Left cardiac atrium (tissue), 4 donors: ENCODE measurements around the gene DNASE1L1. TPM values are rescaled to one million over a fixed set of nuclear protein-coding genes. Genes with fewer than 3 reads are reported as not detected.
"Not testable (repeated sequence)": the region's sequence is repeated elsewhere in the genome, so short reads cannot be mapped to it uniquely, and the experiment has no call there.

Experiments used
- ATAC-seq, 2 donors: fragments of 200-7000 bp; cut with Tn5 transposase; one replicate each; pipeline ENCODE4 v1.9.1; 2020; ENCODE audit warnings: mild to moderate bottlenecking in 2 of 2, moderate library complexity in 2 of 2
- DNase-seq: peaks from one replicate; pipeline ENCODE4 v3.0.0-alpha.2; 2020
- intact Hi-C, 2 donors: fragments of 100-400 bp; cut with DNase I; formaldehyde crosslinking; loops; one replicate each; pipeline versions ENCODE4 v1.14.1 to v1.15.1; 2022 to 2023
- total RNA-seq, 2 donors: library from RNA; stranded (reverse); fragmentation: NEBNext Ultra II Directional; extraction: Animal tissue kit (Norgen Biotek cat#: 25700); gene quantifications; one replicate each; pipeline ENCODE4 v1.2.1, GENCODE V29; 2021
- donor health status: DM: no; HTN: yes; CAD: no.
- donor health status: DM: no; HTN: yes; CAD: no; lungs with severe emphysema.
- donor health status: DM: yes; HTN: yes; CAD: no.
- donor health status: Dilated cardiomyopathy.

DNASE1L1 gene
- total RNA-seq, 2 donors from 2014 or later = 41.9 to 42.8 TPM

DNA sequence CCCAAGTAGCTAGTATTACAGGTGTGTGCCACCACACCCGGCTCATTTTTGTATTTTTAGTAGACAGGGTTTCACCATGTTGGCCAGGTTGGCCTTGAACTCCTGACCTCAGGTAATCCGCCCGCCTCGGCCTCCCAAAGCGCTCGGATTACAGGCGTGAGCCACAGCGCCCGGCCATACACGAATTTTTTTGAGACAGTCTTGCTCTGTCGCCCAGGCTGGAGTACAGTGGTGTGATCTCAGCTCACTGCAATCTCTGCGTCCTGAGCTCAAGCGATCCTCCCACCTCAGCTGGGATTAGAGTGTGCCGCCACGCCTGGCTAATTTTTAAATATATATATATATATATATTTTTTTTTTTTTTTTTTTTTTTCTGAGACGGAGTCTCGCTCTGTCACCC is 12.7 kb downstream of the DNASE1L1 start:
- ATAC-seq, DNase-seq, intact Hi-C loops: not testable (repeated sequence)

DNA sequence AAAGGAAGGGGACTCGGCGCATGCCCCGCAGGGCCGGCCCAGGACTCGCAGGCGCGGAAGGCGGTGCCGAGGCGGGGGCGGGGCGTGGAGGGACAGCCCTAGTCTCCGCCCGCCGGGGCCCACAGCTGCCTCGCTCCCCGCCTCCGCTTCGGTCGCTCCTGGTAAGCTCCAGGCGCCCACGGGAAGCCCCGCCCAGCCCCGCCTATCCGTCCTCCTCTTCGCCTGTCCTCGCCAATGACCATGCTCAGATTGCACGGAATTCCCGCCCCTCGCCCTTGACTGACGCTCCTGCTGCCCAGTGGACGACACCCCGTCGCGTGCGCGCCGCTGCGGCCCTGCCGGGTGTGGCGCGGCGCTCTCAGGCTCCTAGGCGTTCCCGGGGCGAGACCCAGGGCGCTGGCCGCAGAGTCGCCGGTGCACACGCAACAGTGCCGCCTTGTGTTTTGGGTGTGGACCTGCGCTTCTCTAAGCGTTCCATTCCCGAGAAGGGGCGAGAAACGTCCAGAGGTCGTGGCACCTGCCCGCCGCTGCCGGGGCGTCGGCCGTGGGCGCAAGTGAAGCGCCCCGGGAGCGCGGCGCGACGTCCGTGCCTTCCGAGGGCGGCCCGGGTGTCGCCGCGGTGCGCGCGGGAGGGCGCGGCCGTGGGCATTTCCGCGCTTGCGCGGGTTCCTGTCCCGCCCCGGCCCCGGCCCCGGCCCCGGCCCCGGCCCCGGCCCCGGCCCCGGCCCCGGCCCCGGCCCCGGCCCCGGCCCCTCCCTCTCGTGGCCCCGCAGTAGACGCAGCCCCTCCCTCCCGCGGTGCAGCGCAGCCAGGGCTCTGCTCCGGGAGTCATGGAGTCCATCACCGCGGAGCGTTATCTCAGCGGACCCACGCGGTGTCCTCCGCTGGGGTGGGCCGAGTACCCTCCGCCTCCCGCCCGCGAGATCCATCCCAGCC is 19.0 kb downstream of the DNASE1L1 start:
- intact Hi-C loops, DNase-seq: not testable (repeated sequence)
- ATAC-seq = peak; percentile 88 to 89

DNA sequence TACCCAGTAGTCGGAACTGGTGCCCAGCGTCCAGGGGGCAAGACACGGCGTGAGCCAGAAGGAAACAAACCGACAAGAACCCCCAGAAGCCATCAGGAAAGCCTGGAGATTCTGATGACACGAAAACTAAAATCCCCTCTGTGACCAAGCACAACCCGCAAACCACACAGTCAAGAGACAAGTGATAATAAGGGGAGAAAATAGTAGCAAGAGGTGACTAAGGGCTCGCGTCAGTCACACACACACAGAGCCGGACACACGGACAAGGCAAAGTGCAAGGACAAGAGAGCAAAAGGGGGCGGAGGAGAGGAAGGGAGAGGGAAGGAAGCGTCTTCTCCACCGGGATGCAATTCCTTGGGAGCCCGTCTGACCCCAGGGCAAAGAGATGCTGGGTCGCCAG is 20.4 kb downstream of the DNASE1L1 start:
- DNase-seq, intact Hi-C loops: not testable (repeated sequence)
- ATAC-seq = peak in 1 of 2 donors; percentile 6

DNA sequence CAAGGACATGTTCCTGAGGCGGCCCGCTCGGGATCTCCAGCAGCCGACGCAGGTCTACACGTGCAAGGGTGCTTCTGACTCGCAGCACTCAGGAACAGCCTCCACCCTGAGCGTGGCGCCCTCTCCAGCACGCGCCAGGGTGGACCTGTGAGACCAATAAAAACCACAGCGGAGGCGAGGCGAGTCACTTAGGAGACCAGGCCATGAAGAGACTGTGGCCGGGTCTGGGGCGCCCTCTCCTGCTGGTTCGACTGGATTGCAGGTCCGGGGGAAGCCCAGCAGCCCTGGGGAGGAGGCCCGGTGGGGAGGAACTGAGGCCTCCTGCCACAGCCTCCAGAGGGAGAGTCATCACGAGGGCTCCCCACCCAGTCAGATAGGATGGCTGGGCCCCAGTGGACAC is 21.0 kb downstream of the DNASE1L1 start:
- DNase-seq, intact Hi-C loops: not testable (repeated sequence)
- ATAC-seq = peak; percentile 7 to 16

DNA sequence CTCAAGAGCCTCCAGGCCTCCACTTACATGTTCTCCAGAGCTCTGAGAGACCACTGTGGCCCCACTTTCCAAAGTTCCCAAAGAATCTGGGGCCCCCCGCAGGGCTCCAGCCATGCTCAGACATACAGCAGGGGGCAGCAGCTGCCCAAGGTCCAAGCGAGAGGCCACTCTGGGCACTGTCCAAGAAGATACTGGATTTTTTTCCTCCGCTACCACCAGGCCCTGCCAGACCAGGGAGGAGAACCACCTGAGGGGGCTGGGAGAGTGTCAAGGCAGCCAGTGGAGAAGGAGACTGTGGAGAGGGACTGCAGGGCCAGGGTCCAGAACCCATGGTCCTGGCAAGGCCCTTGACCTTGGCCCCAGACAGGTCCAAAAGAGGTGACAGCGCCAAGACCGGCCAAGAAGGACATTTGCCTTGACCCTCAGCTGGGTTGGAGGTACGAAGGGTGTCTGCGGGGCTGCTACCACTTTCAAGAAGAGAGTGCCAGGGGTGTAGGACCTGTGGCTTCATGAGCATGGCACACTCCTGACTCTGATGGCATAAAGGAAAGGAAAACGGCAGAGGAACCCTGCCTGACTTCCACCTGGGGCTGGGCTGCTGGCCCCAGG is 24.7 kb downstream of the DNASE1L1 start:
- no peak for ATAC-seq
- intact Hi-C loops = no loop called here
- DNase-seq = no peak

DNA sequence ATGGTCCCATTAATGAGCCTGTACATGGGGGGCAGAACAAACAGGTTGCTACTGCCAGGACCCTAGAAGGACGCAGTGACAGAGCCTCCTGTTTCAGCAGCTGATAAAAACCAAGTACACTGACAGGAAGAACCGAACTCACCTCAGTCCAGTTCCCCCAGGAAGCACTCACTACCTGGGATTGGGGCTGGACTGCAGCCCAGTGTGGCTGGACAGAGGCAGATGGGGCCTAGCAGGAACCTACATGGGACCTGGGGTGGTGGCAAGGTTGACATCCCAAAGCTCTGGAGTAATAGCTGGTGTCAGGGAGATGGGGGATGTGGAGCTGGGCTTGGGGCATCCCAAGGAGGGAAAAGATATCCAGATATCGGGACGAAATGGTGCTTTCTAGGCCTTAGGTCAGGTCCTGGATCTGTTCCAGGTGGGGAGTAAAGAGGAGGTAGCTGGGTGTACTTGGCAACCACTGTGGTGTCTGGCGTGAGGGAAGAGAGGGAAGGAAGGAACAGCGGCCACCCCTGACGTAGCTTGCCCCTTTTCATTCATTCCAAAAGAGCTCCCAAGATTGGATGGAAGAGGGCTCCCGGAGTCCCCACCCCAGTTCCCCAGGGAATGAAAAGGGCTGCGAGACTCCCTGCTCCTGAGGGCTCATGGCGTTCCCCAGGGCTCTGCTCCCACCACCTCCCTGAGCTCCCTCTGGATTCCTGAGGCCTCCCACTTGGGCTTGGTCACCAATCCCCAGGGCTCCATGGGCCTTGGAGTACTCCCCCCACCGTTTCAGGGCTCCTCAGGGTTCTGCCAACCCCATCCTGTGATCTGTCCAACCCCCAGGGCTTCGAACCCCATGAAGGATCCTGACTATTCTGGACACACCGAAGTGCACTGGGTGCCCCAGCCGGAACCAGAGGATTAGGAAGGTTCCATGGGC is 25.4 kb downstream of the DNASE1L1 start:
- intact Hi-C loops = no loop called here
- DNase-seq (no peak), ATAC-seq (no peak)

DNA sequence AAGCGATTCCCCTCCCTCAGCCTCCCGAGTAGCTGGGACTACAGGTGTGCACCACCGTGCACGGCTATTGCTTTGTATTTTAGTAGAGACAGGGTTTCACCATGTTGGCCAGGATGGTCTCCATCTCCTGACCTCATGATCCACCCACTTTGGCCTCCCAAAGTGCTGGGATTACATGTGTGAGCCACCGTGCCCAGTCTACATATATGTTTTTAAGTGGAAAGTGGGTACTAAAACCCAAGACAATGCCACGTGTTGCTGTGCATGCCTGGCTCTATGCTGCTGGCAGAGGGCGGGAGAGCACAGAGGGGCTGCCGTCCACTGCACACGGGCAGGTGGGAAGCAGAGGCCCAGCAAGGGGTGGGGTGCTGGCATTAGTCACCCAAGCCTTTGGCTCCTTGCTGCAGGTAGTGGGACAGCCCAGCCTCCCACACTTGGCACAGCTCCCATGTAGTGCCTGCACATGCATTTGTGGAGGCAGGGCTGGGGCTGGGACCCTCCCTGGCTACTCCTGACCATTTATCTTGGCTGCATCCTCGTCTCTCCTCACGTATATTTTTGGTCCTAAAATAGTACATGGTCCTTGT is 26.5 kb downstream of the DNASE1L1 start:
- intact Hi-C loops = no loop called here
- ATAC-seq (no peak), DNase-seq (no peak)

DNA sequence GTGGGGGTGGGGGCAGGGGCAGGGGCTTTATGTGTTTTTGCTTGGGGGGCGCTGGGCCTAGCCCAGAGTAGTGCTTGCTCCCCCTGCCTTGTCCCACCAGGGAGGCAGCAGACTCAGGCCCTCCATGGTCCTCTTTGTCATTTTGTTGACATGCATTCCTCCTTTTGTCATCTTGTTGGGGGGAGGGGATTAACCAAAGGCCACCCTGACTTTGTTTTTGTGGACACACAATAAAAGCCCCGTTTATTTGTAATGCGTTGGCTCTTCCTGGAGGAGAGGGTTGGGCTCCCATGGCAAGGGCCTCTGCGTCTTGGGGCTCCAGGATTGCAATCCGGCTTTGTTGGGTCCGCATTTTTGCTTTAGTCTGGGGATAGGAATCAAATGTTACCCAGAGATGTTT is 27.8 kb downstream of the DNASE1L1 start:
- intact Hi-C loops = no loop called here
- DNase-seq (no peak), ATAC-seq (no peak)

DNA sequence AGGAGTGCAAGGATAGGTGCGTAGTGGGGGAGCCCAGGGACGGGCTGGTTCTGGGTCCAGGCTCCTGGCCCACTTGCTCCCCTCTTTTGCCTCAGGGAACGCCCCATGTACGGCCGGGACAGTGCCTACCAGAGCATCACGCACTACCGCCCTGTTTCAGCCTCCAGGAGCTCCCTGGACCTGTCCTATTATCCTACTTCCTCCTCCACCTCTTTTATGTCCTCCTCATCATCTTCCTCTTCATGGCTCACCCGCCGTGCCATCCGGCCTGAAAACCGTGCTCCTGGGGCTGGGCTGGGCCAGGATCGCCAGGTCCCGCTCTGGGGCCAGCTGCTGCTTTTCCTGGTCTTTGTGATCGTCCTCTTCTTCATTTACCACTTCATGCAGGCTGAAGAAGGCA is 28.3 kb downstream of the DNASE1L1 start:
- no peak for ATAC-seq
- DNase-seq = no peak
- intact Hi-C loops = no loop called here

DNA sequence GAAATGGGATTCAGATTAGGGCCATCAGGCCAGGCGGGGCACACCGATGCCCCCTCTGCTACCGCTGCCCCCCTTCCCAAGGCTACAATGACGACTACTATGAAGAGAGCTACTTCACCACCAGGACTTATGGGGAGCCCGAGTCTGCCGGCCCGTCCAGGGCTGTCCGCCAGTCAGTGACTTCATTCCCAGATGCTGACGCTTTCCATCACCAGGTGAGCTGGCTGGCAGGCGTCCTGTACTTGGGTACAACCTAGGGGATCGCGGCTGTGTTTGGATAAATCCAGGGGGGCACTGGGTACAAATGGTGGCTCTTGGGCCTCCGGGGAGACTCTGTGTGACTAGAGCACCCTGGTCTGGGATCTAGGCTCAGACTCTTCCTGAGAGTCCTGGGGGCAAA is 28.9 kb downstream of the DNASE1L1 start:
- no peak for DNase-seq
- intact Hi-C loops = no loop called here
- ATAC-seq = no peak

DNA sequence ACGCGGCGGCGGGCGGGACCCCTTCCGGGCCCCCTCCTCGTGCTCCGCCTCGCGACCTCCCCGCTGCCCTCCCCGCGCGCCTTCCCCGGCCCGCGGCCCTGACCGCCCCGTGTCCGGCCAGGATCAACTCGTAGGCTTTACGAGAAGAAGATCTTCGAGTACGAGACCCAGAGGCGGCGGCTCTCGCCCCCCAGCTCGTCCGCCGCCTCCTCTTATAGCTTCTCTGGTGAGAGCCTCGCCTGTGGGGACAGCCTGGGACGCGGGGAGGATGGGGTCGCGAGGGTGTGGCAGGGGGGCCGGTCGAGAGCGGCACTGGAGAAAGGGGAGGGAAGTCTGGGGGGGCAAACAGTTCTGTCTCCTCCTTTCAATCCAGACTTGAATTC is 29.5 kb downstream of the DNASE1L1 start:
- peak in 1 of 2 donors; percentile 1 for ATAC-seq
- intact Hi-C loops = no loop called here
- no peak for DNase-seq

DNA sequence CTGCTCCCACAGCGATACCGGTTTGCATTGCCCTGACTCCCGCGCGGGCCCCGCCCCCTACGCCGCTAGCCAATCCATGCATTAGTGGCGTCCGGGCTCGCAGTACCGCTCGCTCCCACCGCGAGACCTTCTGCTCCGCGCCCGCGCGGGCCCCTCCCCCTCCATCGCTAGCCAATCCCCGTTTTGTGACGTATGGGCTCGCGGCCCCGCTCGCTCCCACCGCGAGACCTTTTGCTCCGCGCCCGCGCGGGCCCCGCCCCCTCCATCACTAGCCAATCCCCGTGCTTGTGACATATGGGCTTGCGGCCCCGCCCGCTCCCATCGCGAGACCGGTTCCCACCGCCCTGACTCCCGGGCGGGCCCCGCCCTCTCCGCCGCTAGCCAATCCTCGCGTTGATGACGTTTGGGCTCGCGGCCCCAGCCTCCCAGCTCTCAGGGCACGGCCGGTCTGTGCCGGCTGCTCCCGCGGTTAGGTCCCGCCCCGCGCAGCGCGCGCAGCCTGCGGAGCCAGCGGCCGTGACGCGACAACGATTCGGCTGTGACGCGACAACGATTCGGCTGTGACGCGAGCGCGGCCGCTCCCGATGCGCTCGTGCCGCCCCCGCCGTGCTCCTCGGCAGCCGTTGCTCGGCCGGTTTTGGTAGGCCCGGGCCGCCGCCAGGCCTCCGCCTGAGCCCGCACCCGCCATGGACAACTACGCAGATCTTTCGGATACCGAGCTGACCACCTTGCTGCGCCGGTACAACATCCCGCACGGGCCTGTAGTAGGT is 30.1 kb downstream of the DNASE1L1 start, which contains the start of gene EMD:
TSS of gene EMD (plus strand) at position 497 of the 770 bp plus-strand sequence. CDS start at position 687, 190 bp downstream.
- ATAC-seq (peak; percentile 85 to 92), DNase-seq (peak; percentile 98)
- intact Hi-C loops = no loop called here

DNA sequence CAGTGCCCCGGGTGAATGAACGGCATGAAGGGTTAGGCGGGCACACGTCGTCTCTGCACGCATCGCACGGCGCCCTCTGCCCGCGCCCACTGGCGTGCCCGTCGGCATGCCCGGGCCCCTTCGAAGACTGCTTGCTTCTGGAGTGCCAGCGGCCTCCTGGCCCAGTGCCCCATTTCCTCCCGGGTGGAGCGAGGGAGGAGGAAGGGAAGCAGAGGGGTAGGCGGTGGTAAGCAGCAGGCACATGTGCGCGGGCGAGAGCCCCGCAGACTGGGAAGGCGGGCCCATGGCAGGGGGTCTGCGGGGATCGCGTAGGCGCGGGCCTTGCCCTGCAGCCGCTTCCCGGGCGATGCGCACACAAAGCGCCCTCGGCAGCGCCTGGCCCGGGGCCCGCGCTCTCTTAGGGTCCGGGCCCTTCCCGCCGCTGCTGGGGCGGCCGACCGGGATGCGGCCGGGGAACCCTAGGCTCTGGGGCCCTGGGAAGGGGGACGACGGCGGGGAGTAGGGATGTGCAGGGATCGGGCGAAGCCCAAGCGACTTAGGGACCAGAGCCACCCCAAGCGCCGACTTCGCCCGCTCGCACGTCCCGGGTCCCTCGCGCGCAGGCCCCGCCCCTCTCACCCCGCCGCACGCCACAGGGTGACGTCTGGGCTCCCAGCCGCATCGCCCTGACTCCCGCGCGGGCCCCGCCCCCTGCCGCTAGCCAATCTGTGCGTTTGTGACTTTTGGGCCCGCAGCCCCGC is 30.8 kb downstream of the DNASE1L1 start:
- DNase-seq (peak; percentile 74), ATAC-seq (peak; percentile 16 to 80)
- intact Hi-C loops = no loop called here

DNA sequence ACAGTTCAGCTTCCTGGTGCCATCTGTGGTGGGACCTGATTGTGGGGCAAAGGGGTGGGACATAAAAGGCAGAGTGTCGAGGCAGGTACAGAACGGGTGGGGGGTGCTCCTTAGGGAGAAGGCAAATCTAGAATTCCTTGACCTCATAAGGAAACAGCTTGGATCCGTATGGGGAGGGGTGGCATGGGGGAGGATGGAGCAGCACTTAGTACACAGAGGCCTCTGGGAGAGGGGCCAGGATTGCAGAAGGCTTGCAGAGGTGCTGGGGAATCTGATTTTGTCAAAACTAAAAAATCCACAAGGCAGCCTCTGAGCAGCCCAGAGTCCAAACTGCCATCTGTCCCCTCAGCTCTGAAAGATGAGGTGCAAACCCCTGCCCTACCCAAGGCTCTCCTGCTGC is 32.3 kb downstream of the DNASE1L1 start:
- intact Hi-C loops = no loop called here
- ATAC-seq = no peak

DNA sequence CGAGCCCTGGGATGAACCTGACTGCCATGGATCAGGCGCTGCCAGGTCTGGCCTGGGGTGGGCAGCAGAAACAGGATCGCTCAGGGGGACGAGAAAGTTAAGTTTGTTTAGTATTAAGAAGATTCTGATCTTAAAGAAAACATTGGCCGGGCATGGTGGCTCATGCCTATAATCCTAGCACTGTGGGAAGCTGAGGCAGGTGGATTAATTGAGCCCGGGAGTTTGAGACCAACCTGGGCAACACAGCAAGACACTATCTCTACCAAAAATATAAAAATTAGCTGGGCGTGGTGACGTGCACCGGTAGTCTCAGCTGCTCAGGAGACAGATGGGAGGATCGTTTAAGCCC is 33.9 kb downstream of the DNASE1L1 start:
- no peak for ATAC-seq
- intact Hi-C loops = no loop called here
- no peak for DNase-seq

More for the DNA sequence above, 32.3 kb downstream of the DNASE1L1 start:
- DNase-seq = no peak

DNA sequence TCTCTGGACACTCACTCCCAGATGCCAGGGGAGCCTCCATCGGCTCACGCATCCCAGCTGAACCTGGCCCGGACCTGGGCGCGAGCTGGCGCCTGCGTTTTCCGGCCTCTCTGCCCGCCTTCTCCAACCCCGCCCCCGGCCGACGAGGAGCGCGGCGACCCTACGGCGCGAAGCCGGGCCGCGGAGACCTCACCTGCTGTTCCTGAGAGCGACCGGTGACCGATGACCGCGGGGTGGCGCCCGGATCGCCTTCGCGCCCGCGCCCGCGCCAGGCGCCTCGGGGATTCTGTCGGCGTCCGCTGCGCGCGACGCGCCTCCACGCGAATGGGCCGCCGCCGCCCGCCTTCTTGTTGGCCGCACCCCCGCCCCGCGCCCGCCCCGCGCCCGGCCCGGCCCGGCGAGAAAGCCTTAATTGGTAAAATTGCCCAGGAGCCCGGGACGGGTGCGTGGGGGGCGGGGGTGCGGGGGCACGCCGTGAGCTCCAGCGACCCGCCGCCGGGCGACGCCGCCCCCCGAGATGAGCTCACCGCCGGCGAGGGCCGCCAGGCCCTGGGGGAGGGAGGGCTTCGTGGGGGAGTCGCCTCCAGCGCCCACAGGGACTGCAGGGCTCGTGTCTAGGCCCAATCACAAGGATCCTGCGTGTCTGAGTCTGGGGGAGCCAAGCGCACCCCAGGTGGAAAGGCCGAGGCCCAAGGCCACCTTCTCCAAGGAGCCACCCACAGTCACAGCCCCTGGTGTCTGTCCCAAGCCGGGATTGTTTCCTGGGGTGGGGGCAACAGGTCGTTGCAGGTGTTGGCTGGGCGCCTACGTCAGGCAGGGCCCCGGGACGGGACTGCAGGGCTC is 34.5 kb downstream of the DNASE1L1 start, which contains the start of gene FLNA:
TSS of gene FLNA (minus strand) at position 322 of the 843 bp plus-strand sequence. CDS start 3,389 bp downstream, outside the sequence.
- DNase-seq = no peak
- ATAC-seq = no peak
- intact Hi-C loops = no loop called here
